ENCODE measurements around the gene USP40.

Gene USP40

DNA sequence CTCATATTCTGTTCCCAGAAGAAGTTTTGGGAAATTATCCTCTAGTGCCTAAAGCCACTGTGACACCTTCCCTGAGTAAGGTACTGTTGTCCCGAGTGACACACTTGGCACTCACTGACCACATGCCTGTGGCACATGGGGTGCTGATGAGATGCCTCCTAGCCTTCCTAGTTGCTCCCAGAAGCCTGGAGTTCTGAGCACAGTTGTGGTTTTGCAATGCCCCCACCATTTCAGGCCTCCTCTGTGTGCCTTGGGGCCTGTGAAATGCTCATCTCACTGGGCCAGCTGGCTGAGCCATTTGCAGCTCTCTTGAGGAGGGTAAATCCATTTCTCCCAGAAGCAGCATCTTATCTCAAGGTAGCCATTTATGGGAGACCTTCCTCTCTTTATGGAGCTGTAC is 120.5 kb downstream of the USP40 start:
- H3K4me3 ChIP-seq (ENCODE audit: low read length), result no peak overlapping the region
- no peak for DNase-seq (ENCODE audit: low read depth)
- TF ChIP-seq, protein P1, sequence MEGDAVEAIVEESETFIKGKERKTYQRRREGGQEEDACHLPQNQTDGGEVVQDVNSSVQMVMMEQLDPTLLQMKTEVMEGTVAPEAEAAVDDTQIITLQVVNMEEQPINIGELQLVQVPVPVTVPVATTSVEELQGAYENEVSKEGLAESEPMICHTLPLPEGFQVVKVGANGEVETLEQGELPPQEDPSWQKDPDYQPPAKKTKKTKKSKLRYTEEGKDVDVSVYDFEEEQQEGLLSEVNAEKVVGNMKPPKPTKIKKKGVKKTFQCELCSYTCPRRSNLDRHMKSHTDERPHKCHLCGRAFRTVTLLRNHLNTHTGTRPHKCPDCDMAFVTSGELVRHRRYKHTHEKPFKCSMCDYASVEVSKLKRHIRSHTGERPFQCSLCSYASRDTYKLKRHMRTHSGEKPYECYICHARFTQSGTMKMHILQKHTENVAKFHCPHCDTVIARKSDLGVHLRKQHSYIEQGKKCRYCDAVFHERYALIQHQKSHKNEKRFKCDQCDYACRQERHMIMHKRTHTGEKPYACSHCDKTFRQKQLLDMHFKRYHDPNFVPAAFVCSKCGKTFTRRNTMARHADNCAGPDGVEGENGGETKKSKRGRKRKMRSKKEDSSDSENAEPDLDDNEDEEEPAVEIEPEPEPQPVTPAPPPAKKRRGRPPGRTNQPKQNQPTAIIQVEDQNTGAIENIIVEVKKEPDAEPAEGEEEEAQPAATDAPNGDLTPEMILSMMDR (IDR thresholded peaks at IDR 0.05; ENCODE audit: insufficient read depth, low read depth, low read length, missing control alignments), result no peak

DNA sequence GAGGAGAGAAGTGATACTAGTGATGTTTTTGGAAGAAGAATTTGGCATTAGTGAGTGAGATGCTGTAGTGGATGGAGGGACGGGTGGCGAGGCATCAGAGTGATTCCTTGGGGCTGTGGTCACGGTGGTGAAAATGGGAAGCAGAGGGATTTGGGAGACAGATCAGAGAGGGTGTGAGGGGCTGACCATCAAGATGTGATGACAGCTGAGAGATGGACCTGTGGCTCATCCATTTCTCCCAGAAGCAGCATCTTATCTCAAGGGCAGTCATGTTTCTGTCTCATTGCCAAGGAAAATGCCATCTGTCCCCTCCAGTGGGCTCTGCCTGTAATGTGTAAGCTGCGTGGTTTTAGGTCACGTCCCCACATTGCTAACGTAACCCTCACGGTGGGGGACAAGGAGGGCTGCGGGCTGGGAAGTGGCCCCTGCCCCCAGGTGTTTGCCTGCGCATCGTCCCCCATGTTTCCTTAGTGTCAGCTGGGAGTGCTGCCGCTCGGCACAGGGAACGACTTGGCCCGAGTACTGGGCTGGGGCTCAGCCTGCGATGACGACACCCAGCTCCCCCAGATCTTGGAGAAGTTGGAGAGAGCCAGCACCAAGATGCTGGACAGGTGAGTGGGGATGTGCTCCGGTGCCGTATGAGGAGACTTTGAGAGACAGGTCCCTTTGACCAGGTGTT is 121.3 kb downstream of the USP40 start:
- H3K4me3 ChIP-seq (ENCODE audit: low read length), result no peak overlapping the region
- TF ChIP-seq, protein P1 (IDR thresholded peaks at IDR 0.05; ENCODE audit: insufficient read depth, low read depth, low read length, missing control alignments), result no peak
- no peak for DNase-seq (ENCODE audit: low read depth)

DNA sequence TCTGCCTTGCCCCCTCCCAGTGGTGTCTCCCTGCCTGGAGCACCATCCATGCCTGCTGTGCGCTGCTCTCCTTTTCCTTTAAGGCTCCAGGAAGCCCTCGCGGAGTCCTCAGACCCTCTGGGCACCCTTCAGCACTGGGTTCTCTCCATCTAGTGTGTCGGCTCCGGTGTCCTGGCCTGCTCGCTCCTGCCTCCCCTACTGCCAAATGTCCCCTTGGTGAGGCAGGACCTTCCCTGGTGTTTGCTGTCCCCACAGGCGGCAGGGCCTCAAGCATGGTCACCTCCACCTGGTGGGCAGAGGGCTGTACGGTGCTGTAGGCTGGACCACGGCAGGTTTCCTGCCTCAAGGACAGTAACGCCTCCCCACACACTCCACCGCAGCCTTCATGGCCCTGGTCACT is 122.1 kb downstream of the USP40 start:
- DNase-seq (ENCODE audit: low read depth), result no peak
- no peak overlapping the region for H3K4me3 ChIP-seq (ENCODE audit: low read length)
- TF ChIP-seq, protein P1 (IDR thresholded peaks at IDR 0.05; ENCODE audit: insufficient read depth, low read depth, low read length, missing control alignments), result no peak

DNA sequence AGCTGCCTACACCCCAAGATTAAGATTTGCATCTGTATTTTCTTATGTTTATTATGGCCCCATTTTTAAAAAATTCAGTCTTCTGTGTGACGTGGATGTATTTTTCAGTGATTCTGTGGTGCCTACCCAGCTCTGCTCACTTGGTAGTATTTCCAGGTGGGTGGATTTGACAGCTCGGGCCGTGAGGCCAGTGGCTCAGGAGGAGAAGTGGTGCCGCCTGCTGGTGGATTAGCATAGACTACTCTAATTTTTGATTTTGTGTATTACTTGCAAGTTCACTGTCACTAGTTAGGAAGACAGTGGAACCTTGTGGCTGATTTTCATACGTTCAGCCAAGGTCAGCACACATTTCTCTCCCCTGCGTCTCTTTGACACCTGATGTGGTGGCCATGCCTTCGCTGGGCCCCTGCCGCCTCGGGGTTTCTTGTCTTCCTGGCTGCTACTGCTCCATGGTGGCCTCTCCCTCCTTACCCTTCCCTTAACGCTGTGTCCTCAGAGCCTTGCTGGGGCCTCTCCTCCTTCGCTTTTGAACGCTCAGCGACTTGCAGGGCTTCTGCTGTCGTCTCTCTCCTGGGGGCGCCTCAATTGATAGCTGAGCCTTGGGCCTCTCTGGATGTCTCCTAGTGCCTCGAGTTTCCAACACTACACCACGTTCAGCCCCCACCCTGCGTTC is 122.9 kb downstream of the USP40 start:
- H3K4me3 ChIP-seq (ENCODE audit: low read length), result no peak overlapping the region
- DNase-seq (ENCODE audit: low read depth), result peak; percentile 85
- TF ChIP-seq, protein P1 (IDR thresholded peaks at IDR 0.05; ENCODE audit: insufficient read depth, low read depth, low read length, missing control alignments), result peak; percentile 88

DNA sequence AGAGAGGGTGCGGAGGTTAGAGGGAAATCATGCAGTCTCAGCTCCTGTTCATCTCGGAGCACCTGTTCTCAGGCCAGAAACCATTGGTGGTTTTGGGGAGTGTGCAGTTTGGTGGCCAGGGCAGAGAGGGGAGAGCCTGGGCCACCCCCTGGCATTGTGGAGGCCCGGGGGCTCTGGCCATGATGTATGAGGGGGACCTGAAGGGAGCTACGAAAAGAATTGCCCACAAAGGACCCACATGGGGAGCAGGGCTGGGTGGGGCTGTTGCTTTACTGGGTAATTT is 124.6 kb downstream of the USP40 start:
- no peak overlapping the region for H3K4me3 ChIP-seq (ENCODE audit: low read length)
- TF ChIP-seq, protein P1 (IDR thresholded peaks at IDR 0.05; ENCODE audit: insufficient read depth, low read depth, low read length, missing control alignments), result no peak
- no peak for DNase-seq (ENCODE audit: low read depth)

DNA sequence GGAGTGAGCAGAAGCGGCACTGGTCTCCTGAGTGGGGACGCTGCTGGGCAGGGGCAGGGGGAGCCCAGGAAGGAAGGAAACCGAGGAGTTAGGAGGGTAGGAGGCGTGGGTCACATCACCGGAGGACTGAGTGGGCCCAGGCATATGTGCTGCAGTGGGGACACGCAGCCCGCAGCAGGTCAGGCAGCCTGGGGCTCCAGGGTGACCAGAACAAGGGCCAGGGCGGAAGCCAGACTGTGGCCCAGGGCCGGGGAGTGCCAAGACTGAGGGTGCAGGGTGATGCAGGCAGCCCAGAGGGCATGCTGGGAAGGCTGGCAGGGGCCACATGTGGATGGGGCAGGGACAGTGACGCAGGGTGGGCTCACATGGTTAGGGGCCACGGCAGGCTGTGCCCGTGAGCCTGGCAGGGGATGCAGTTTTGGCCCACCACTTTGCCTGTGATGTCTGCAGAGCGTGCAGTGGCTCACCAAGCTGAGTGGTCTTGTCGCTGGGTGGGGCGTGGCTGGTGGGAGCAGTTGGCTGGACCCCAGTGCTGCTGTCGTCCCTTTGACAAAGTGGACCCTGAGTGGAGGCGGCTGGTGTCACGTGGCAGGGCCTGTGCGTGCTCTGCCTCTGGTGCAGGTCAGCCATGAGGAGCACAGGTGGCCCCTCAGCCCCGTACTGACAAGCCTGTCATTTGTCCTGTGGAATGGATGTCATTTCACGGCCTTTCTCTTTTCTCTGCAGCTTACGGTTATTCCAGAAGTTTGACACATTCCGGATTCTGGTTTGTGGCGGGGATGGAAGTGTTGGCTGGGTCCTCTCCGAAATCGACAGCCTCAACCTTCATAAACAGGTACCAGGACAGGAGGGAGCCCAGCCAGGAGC is 125.2 kb downstream of the USP40 start:
- DNase-seq (ENCODE audit: low read depth), result no peak
- TF ChIP-seq, protein P1 (IDR thresholded peaks at IDR 0.05; ENCODE audit: insufficient read depth, low read depth, low read length, missing control alignments), result no peak
- no peak overlapping the region for H3K4me3 ChIP-seq (ENCODE audit: low read length)

All from epithelial cell of esophagus (primary cell).